ENCODE measurements around the gene MAD2L1. TPM values are rescaled to one million over a fixed set of nuclear protein-coding genes. Genes with fewer than 3 reads are reported as not detected.

Gene MAD2L1
- total RNA-seq, 2 experiments from 2014 or later, result 99.6 TPM

GRCh38 chr4:120049732-120050494 is 16.7 kb downstream of the MAD2L1 start:
- intact Hi-C loops (cut with micrococcal nuclease), result loop anchor here (2.0 to 10.0 kb wide), 3 partner anchors 421 to 1068 kb away; partner anchors contain the start of gene PDE5A
- H3K27ac Mint-ChIP-seq, result peak overlapping the region; percentile 70
- ATAC-seq (peak; percentile 93), DNase-seq (peak; percentile 81)
- no peaks in the 10 kb centered on the region for H3K27me3 Mint-ChIP-seq
- CTCF ChIA-PET, result interaction anchor here (0.7 to 3.2 kb wide), 4 partner anchors 19 to 487 kb away, joined by 3 to 21 read pairs (median 4); partner anchors contain the start of gene PDE5A
- peaks cover 5% of the 10 kb centered on the region for H3K4me1 Mint-ChIP-seq (ENCODE audit: low read depth)
- H3K36me3 Mint-ChIP-seq (ENCODE audit: low read depth), result peaks cover 2% of the 10 kb centered on the region
- POLR2A ChIA-PET, result no interaction called here
- no peak overlapping the region for H3K4me3 Mint-ChIP-seq
- no peaks in the 10 kb centered on the region for H3K9me3 Mint-ChIP-seq
- TF ChIP-seq, protein P1, sequence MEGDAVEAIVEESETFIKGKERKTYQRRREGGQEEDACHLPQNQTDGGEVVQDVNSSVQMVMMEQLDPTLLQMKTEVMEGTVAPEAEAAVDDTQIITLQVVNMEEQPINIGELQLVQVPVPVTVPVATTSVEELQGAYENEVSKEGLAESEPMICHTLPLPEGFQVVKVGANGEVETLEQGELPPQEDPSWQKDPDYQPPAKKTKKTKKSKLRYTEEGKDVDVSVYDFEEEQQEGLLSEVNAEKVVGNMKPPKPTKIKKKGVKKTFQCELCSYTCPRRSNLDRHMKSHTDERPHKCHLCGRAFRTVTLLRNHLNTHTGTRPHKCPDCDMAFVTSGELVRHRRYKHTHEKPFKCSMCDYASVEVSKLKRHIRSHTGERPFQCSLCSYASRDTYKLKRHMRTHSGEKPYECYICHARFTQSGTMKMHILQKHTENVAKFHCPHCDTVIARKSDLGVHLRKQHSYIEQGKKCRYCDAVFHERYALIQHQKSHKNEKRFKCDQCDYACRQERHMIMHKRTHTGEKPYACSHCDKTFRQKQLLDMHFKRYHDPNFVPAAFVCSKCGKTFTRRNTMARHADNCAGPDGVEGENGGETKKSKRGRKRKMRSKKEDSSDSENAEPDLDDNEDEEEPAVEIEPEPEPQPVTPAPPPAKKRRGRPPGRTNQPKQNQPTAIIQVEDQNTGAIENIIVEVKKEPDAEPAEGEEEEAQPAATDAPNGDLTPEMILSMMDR (IDR thresholded peaks at IDR 0.05), result peak; percentile 61

GRCh38 chr4:120043828-120044227 is 22.8 kb downstream of the MAD2L1 start:
- Mint-ChIP-seq H3K27me3 (no peaks in the 10 kb centered on the region), H3K9me3 (peaks cover 5% of the 10 kb centered on the region), H3K4me1 (ENCODE audit: low read depth) (no peaks in the 10 kb centered on the region), H3K4me3 (no peak overlapping the region), H3K27ac (no peak overlapping the region), H3K36me3 (ENCODE audit: low read depth) (no peaks in the 10 kb centered on the region)
- no peak for DNase-seq
- TF ChIP-seq, protein P1 (IDR thresholded peaks at IDR 0.05), result no peak
- CTCF ChIA-PET, result no interaction called here
- intact Hi-C loops (cut with micrococcal nuclease), result loop anchor here (10.0 kb wide), 1 partner anchor 739 kb away; a partner anchor contains a TSS
- POLR2A ChIA-PET, result no interaction called here
- no peak for ATAC-seq

- H3K27ac Mint-ChIP-seq, result no peak overlapping the region
- H3K4me3 Mint-ChIP-seq, result no peak overlapping the region
- TF ChIP-seq, protein P1 (IDR thresholded peaks at IDR 0.05), result no peak
- no peaks in the 10 kb centered on the region for H3K9me3 Mint-ChIP-seq
- ChIA-PET POLR2A (interaction anchor here (0.5 kb wide), 1 partner anchor 116 kb away, joined by 3 read pairs; no protein-coding TSS in a partner anchor), CTCF (no interaction called here)
- H3K27me3 Mint-ChIP-seq, result peaks cover 23% of the 10 kb centered on the region
- intact Hi-C loops (cut with micrococcal nuclease), result no loop called here
- no peaks in the 10 kb centered on the region for H3K36me3 Mint-ChIP-seq (ENCODE audit: low read depth)
- no peak for ATAC-seq
- DNase-seq, result no peak
- H3K4me1 Mint-ChIP-seq (ENCODE audit: low read depth), result no peaks in the 10 kb centered on the region
Observed at GRCh38 chr4:120037411-120037810, 29.2 kb downstream of the MAD2L1 start.

GRCh38 chr4:120034913-120035312 is 31.7 kb downstream of the MAD2L1 start:
- ChIA-PET CTCF (no interaction called here), POLR2A (no interaction called here)
- Mint-ChIP-seq H3K4me3 (no peak overlapping the region), H3K36me3 (ENCODE audit: low read depth) (no peaks in the 10 kb centered on the region), H3K4me1 (ENCODE audit: low read depth) (no peaks in the 10 kb centered on the region), H3K27me3 (peaks cover 28% of the 10 kb centered on the region), H3K27ac (no peak overlapping the region), H3K9me3 (no peaks in the 10 kb centered on the region)
- no peak for ATAC-seq
- DNase-seq, result no peak
- TF ChIP-seq, protein P1 (IDR thresholded peaks at IDR 0.05), result no peak
- intact Hi-C loops (cut with micrococcal nuclease), result no loop called here

GRCh38 chr4:120026853-120027252 is 39.8 kb downstream of the MAD2L1 start:
- ChIA-PET CTCF (interaction anchor here (1.0 kb wide), 1 partner anchor 398 kb away, joined by 3 read pairs; the partner anchor contains the start of gene PDE5A), POLR2A (no interaction called here)
- Mint-ChIP-seq H3K27ac (no peak overlapping the region), H3K4me1 (ENCODE audit: low read depth) (no peaks in the 10 kb centered on the region), H3K9me3 (no peaks in the 10 kb centered on the region), H3K36me3 (ENCODE audit: low read depth) (no peaks in the 10 kb centered on the region), H3K27me3 (peaks cover 13% of the 10 kb centered on the region), H3K4me3 (no peak overlapping the region)
- DNase-seq (no peak), ATAC-seq (no peak)
- TF ChIP-seq, protein P1 (IDR thresholded peaks at IDR 0.05), result no peak
- intact Hi-C loops (cut with micrococcal nuclease), result no loop called here
